B cell (primary cell): ENCODE measurements around the gene ADAMTS17. TPM values are rescaled to one million over a fixed set of nuclear protein-coding genes. Genes with fewer than 3 reads are reported as not detected.

Experiments
- ATAC-seq: fragments of 200-7000 bp; cut with Tn5 transposase; one replicate; pipeline ENCODE4 v1.10.0; 2021; ENCODE audit warnings: low read depth, mild to moderate bottlenecking, moderate number of reproducible peaks, moderate library complexity
- CTCF ChIA-PET: fragments of 350-600 bp; sonication (Branson Sonifier 250); formaldehyde crosslinking; loops from one replicate; lab custom pipeline; 2021; ENCODE audit warnings: antibody characterized with exemption, inconsistent platforms; lab: Charles Lee
- POLR2A ChIA-PET: fragments of 350-600 bp; sonication (Branson Sonifier 250); formaldehyde crosslinking; loops from one replicate; lab custom pipeline; 2021; ENCODE audit warnings: antibody characterized with exemption; lab: Charles Lee
- DNase-seq: peaks from one replicate; pipeline ENCODE4 v3.0.0; 2013
- H2AFZ ChIP-seq: 2 replicates; pipeline ENCODE4 v1.6.1; 2012; ENCODE audit warnings: mild to moderate bottlenecking, low read depth, low read length; ENCODE audit not compliant: insufficient read depth, poor library complexity, severe bottlenecking
- H3K27ac ChIP-seq, 2 donors: 1 replicate in 1 of 2; 2 replicates in 1 of 2; pipeline ENCODE4 v1.5.1; 2012 to 2013; ENCODE audit warnings: low read length in 2 of 2, mild to moderate bottlenecking in 2 of 2, moderate library complexity in 1 of 2
- H3K27me3 ChIP-seq, 4 experiments: fragments of 200-600 bp in 1 of 4; sonication (generic) in 1 of 4; replicated peaks in 1 of 4; 1 replicate in 2 of 4; 2 replicates in 2 of 4; pipeline versions ENCODE4 v1.6.1 to v1.7.0; 2013 to 2016; ENCODE audit warnings: low read length in 3 of 4, mild to moderate bottlenecking in 2 of 4, mixed read lengths in 1 of 4, moderate library complexity in 1 of 4; ENCODE audit not compliant: insufficient read depth in 4 of 4, control insufficient read depth in 3 of 4; ENCODE audit errors: control extremely low read depth in 1 of 4
- H3K36me3 ChIP-seq, 2 experiments: replicated peaks in 1 of 2; 1 replicate in 1 of 2; 2 replicates in 1 of 2; pipeline versions ENCODE4 v1.6.1 to v1.7.1; 2013; ENCODE audit warnings: low read length in 1 of 2; ENCODE audit not compliant: insufficient read depth in 2 of 2, control insufficient read depth in 1 of 2; ENCODE audit errors: control extremely low read depth in 1 of 2, extremely low read depth in 1 of 2
- H3K4me1 ChIP-seq, 2 donors: fragments of 200-600 bp in 1 of 2; sonication (generic) in 1 of 2; 1 replicate in 1 of 2; 2 replicates in 1 of 2; pipeline versions ENCODE4 v1.5.1 to v1.6.1; 2013 to 2017; ENCODE audit warnings: low read length in 2 of 2; ENCODE audit not compliant: control insufficient read depth in 2 of 2, insufficient read depth in 2 of 2
- H3K4me2 ChIP-seq: replicated peaks from 2 replicates; pipeline ENCODE3; 2012; ENCODE audit warnings: mild to moderate bottlenecking, low read depth, low read length; ENCODE audit not compliant: poor library complexity, severe bottlenecking
- H3K4me3 ChIP-seq, 5 experiments: fragments of 200-600 bp in 1 of 5; sonication (generic) in 1 of 5; 1 replicate in 3 of 5; 2 replicates in 2 of 5; pipeline versions ENCODE4 v1.5.1 to v1.7.0; 2011 to 2016; ENCODE audit warnings: low read length in 4 of 5, mild to moderate bottlenecking in 4 of 5, low read depth in 2 of 5, control low read depth in 1 of 5, moderate library complexity in 1 of 5; ENCODE audit not compliant: insufficient read depth in 1 of 5; ENCODE audit errors: control extremely low read depth in 1 of 5, extremely low read depth in 1 of 5
- H3K79me2 ChIP-seq: fragments of 200-600 bp; sonication (generic); one replicate; pipeline ENCODE4 v1.6.0; 2016; ENCODE audit warnings: low read length; ENCODE audit not compliant: control insufficient read depth, insufficient read depth
- H3K9ac ChIP-seq: fragments of 200-600 bp; sonication (generic); 2 replicates; pipeline ENCODE4 v1.6.1; 2017; ENCODE audit warnings: mild to moderate bottlenecking, low read length, moderate library complexity
- H3K9me3 ChIP-seq, 3 donors: one replicate each; pipeline versions ENCODE4 v1.6.1 to v1.7.1; 2013; ENCODE audit warnings: low read length in 2 of 3; ENCODE audit not compliant: control insufficient read depth in 2 of 3, insufficient read depth in 1 of 3; ENCODE audit errors: control extremely low read depth in 1 of 3
- H4K20me1 ChIP-seq: 2 replicates; pipeline ENCODE4 v1.6.0; 2012; ENCODE audit warnings: mild to moderate bottlenecking, low read length; ENCODE audit not compliant: insufficient read depth, control insufficient read depth, poor library complexity, severe bottlenecking
- H3K27ac Mint-ChIP-seq: one replicate; pipeline ENCODE4 v1.8.0; 2021; ENCODE audit warnings: mixed read lengths
- H3K27me3 Mint-ChIP-seq: one replicate; pipeline ENCODE4 v1.8.0; 2021; ENCODE audit warnings: mixed read lengths
- H3K4me1 Mint-ChIP-seq: one replicate; pipeline ENCODE4 v1.8.0; 2021; ENCODE audit warnings: mixed read lengths
- H3K4me3 Mint-ChIP-seq: one replicate; pipeline ENCODE4 v1.8.0; 2021; ENCODE audit warnings: mixed read lengths
- H3K9me3 Mint-ChIP-seq: one replicate; pipeline ENCODE4 v1.8.0; 2022; ENCODE audit warnings: mixed read lengths; ENCODE audit not compliant: insufficient read depth
- CTCF ChIP-seq: fragments of 200-600 bp; IDR thresholded peaks from one replicate; pipeline ENCODE4 v1.8.0; 2022; ENCODE audit warnings: antibody characterized with exemption, mild to moderate bottlenecking
- EZH2 ChIP-seq: IDR thresholded peaks from 2 replicates; pipeline ENCODE4 v1.6.1; 2012; ENCODE audit warnings: borderline replicate concordance, low read depth, mild to moderate bottlenecking, moderate library complexity, low read length; ENCODE audit not compliant: insufficient read depth, poor library complexity, severe bottlenecking
- WGBS: methylation state at CpG from one replicate; pipeline ENCODE4 v1.1.5; 2013; ENCODE audit warnings: missing lambda C conversion rate; ENCODE audit not compliant: insufficient coverage; 5-methylcytosine and 5-hydroxymethylcytosine counted together
- intact Hi-C: fragments of 100-400 bp; cut with micrococcal nuclease; formaldehyde crosslinking; loops from one replicate; pipeline ENCODE4 v1.10.0; 2022
- polyA plus RNA-seq: library from polyadenylated mRNA; depleted of rRNA; stranded (reverse); fragments of >200 nt; gene quantifications from 2 replicates; pipeline ENCODE4 v1.2.3, GENCODE V29; 2012
- total RNA-seq, 2 donors: library from RNA; stranded (reverse); fragments of 120-200 nt in 1 of 2; gene quantifications; 1 replicate in 1 of 2; 2 replicates in 1 of 2; pipeline versions ENCODE4 v1.2.3 to v1.2.4, GENCODE V29; 2013 to 2022

ADAMTS17 gene
- total and polyA plus RNA-seq, 2 donors (not counting 1 experiment from before 2014, with no cell fraction given): 0.10 TPM; not detected in 1

GRCh38 chr15:100385300-100386050 lies 43.7 kb upstream of the ADAMTS17 start:
- no peak overlapping the region for H3K27ac Mint-ChIP-seq
- DNase-seq (no peak), ATAC-seq (no peak)
- no peak overlapping the region for H3K4me3 Mint-ChIP-seq
- Histone ChIP-seq H3K36me3 (no peaks in the 10 kb centered on the region), H3K4me1 (no peaks in the 10 kb centered on the region), H3K27me3 (peaks cover 0 to 4% (median 0%) of the 10 kb centered on the region in 4 experiments), H4K20me1 (no peaks in the 10 kb centered on the region), H3K79me2 (no peaks in the 10 kb centered on the region), H3K27ac (no peak overlapping the region), H3K4me3 (no peak overlapping the region), H3K4me2 (no peak overlapping the region), H3K9me3 (peaks cover 0 to 45% (median 9%) of the 10 kb centered on the region in 3 donors), H3K9ac (no peak overlapping the region), H2AFZ (no peak overlapping the region)
- TF ChIP-seq CTCF (no peak), EZH2 (no peak)
- no peaks in the 10 kb centered on the region for H3K4me1 Mint-ChIP-seq
- 100% methylated on average over 2 of the region's 3 CpGs for WGBS
- ChIA-PET POLR2A (no interaction called here), CTCF (no interaction called here)
- peaks cover 11% of the 10 kb centered on the region for H3K9me3 Mint-ChIP-seq
- intact Hi-C loops: no loop called here
- H3K27me3 Mint-ChIP-seq: no peaks in the 10 kb centered on the region

- peaks cover 11% of the 10 kb centered on the region for H3K9me3 Mint-ChIP-seq
These were observed 42.3 kb upstream of the ADAMTS17 start for GRCh38 chr15:100384108-100384410.

More at GRCh38 chr15:100384108-100384410, 42.3 kb upstream of the ADAMTS17 start:
- H3K27ac ChIP-seq: no peak overlapping the region
- WGBS: 80% methylated on average over 10 of the region's 10 CpGs
- H3K27ac Mint-ChIP-seq: no peak overlapping the region
- H3K4me1 ChIP-seq: no peaks in the 10 kb centered on the region
- H3K4me2 ChIP-seq: no peak overlapping the region
- peaks cover 0 to 4% (median 0%) of the 10 kb centered on the region in 4 experiments for H3K27me3 ChIP-seq
- peaks cover 0 to 45% (median 9%) of the 10 kb centered on the region in 3 donors for H3K9me3 ChIP-seq
- H3K36me3 ChIP-seq: no peaks in the 10 kb centered on the region
- H3K4me3 Mint-ChIP-seq: no peak overlapping the region
- H2AFZ ChIP-seq: no peak overlapping the region
- H3K4me1 Mint-ChIP-seq: no peaks in the 10 kb centered on the region
- DNase-seq (no peak), ATAC-seq (no peak)
- H4K20me1 ChIP-seq: no peaks in the 10 kb centered on the region
- intact Hi-C loops: no loop called here
- TF ChIP-seq EZH2: no peak
- no peak for TF ChIP-seq CTCF
- ChIA-PET CTCF (interaction anchor here (0.9 to 1.0 kb wide), 2 partner anchors 9 to 25 kb away, joined by 3 read pairs; no protein-coding TSS in a partner anchor), POLR2A (no interaction called here)
- no peak overlapping the region for H3K4me3 ChIP-seq
- H3K27me3 Mint-ChIP-seq: no peaks in the 10 kb centered on the region
- no peaks in the 10 kb centered on the region for H3K79me2 ChIP-seq
- no peak overlapping the region for H3K9ac ChIP-seq
